HG03432 (cell line): ENCODE results near the gene PLXNB3.

Experiments
- ATAC-seq: cut with Tn5 transposase; IDR thresholded peaks from one replicate; pipeline ENCODE4 v1.9.1; 2021; ENCODE audit warnings: mild to moderate bottlenecking, moderate library complexity; ENCODE audit not compliant: unreplicated experiment

Gene PLXNB3

GRCh38 chrX:153750127-153750774 lies 13.8 kb upstream of the PLXNB3 start:
- no peak for ATAC-seq

- no peak for ATAC-seq
Observed at GRCh38 chrX:153755136-153755535, 8.9 kb upstream of the PLXNB3 start.

- no peak for ATAC-seq
Observed at GRCh38 chrX:153761863-153762262, 2.2 kb upstream of the PLXNB3 start.

- no peak for ATAC-seq
Observed at GRCh38 chrX:153762626-153763173, 1.3 kb upstream of the PLXNB3 start.

GRCh38 chrX:153763298-153763932 lies 634 bp upstream of the PLXNB3 start:
- ATAC-seq = no peak

- no peak for ATAC-seq
Observed at GRCh38 chrX:153764786-153765137, 713 bp downstream of the PLXNB3 start.

- no peak for ATAC-seq
Observed at GRCh38 chrX:153765138-153766079, 1.4 kb downstream of the PLXNB3 start.

GRCh38 chrX:153766098-153766817 lies 2.2 kb downstream of the PLXNB3 start:
- ATAC-seq = no peak

- ATAC-seq = no peak
Observed at GRCh38 chrX:153766871-153767673, 3.0 kb downstream of the PLXNB3 start.

GRCh38 chrX:153767674-153768055 lies 3.6 kb downstream of the PLXNB3 start:
- no peak for ATAC-seq

- no peak for ATAC-seq
Observed at GRCh38 chrX:153768311-153769157, 4.5 kb downstream of the PLXNB3 start.

- no peak for ATAC-seq
Observed at GRCh38 chrX:153769158-153769864, 5.3 kb downstream of the PLXNB3 start.

GRCh38 chrX:153769865-153770600 lies 6.0 kb downstream of the PLXNB3 start:
- no peak for ATAC-seq

- ATAC-seq = no peak
Observed at GRCh38 chrX:153770601-153771414, 6.8 kb downstream of the PLXNB3 start.

GRCh38 chrX:153771415-153772315 lies 7.6 kb downstream of the PLXNB3 start:
- ATAC-seq = no peak
